HEK293 (cell line): ENCODE results near the gene PRX.

ENCODE experiments used
- GLIS2 ChIP-seq: fragments of 450-650 bp; formaldehyde crosslinking; IDR thresholded peaks from 2 replicates; pipeline ENCODE4 v1.5.1; 2016; ENCODE audit warnings: missing biosample characterization, missing genetic modification characterization
- HOXD13 ChIP-seq: sonication (generic); formaldehyde crosslinking; IDR thresholded peaks from 2 replicates; pipeline ENCODE4 v1.8.0; 2022; ENCODE audit warnings: missing genetic modification reagents, borderline replicate concordance
- OVOL3 ChIP-seq: fragments of 450-650 bp; formaldehyde crosslinking; IDR thresholded peaks from 2 replicates; pipeline ENCODE4 v1.5.1; 2016; ENCODE audit warnings: missing biosample characterization, missing genetic modification characterization
- SP7 ChIP-seq: fragments of 450-650 bp; formaldehyde crosslinking; IDR thresholded peaks from 2 replicates; pipeline ENCODE4 v1.5.1; 2016; ENCODE audit warnings: missing biosample characterization, missing genetic modification characterization
- ZBTB21 ChIP-seq: fragments of 450-650 bp; formaldehyde crosslinking; IDR thresholded peaks from 2 replicates; pipeline ENCODE4 v1.5.1; 2017; ENCODE audit warnings: missing biosample characterization, missing genetic modification characterization
- ZNF114 ChIP-seq: fragments of 450-650 bp; formaldehyde crosslinking; IDR thresholded peaks from 2 replicates; pipeline ENCODE4 v1.5.0; 2017; ENCODE audit warnings: missing biosample characterization, missing genetic modification characterization
- ZNF121 ChIP-seq: fragments of 450-650 bp; formaldehyde crosslinking; IDR thresholded peaks from 2 replicates; pipeline ENCODE4 v1.5.1; 2016; ENCODE audit warnings: missing biosample characterization, missing genetic modification characterization
- ZNF221 ChIP-seq: fragments of 450-650 bp; formaldehyde crosslinking; IDR thresholded peaks from 2 replicates; pipeline ENCODE4 v1.5.1; 2017; ENCODE audit warnings: missing biosample characterization, missing genetic modification characterization, borderline replicate concordance
- ZNF223 ChIP-seq: fragments of 450-650 bp; formaldehyde crosslinking; IDR thresholded peaks from 2 replicates; pipeline ENCODE4 v1.5.1; 2016; ENCODE audit warnings: missing biosample characterization, missing genetic modification characterization
- ZNF292 ChIP-seq: fragments of 450-650 bp; formaldehyde crosslinking; IDR thresholded peaks from 2 replicates; pipeline ENCODE4 v1.5.1; 2016; ENCODE audit warnings: low read depth, missing biosample characterization, missing genetic modification characterization, borderline replicate concordance
- ZNF311 ChIP-seq: fragments of 450-650 bp; formaldehyde crosslinking; IDR thresholded peaks from 2 replicates; pipeline ENCODE4 v1.5.1; 2017; ENCODE audit warnings: missing biosample characterization, missing genetic modification characterization, borderline replicate concordance
- ZNF350 ChIP-seq: fragments of 450-650 bp; formaldehyde crosslinking; IDR thresholded peaks from 2 replicates; pipeline ENCODE4 v1.5.0; 2017; ENCODE audit warnings: missing biosample characterization, mild to moderate bottlenecking, missing genetic modification characterization
- ZNF366 ChIP-seq: fragments of 450-650 bp; formaldehyde crosslinking; conservative IDR thresholded peaks from 2 replicates; pipeline ENCODE4 v1.5.1; 2016; ENCODE audit warnings: missing biosample characterization, missing genetic modification characterization
- ZNF37A ChIP-seq: fragments of 450-650 bp; IDR thresholded peaks from 2 replicates; pipeline ENCODE4 v1.5.1; 2018; ENCODE audit warnings: missing biosample characterization, missing genetic modification characterization
- ZNF423 ChIP-seq: fragments of 450-650 bp; formaldehyde crosslinking; IDR thresholded peaks from 2 replicates; pipeline ENCODE4 v1.5.1; 2016; ENCODE audit warnings: missing biosample characterization, missing genetic modification characterization
- ZNF426 ChIP-seq: fragments of 450-650 bp; formaldehyde crosslinking; IDR thresholded peaks from 2 replicates; pipeline ENCODE4 v1.5.1; 2017; ENCODE audit warnings: missing biosample characterization, missing genetic modification characterization, mild to moderate bottlenecking, inconsistent platforms, moderate library complexity
- ZNF549 ChIP-seq: fragments of 450-650 bp; IDR thresholded peaks from 2 replicates; pipeline ENCODE4 v1.5.1; 2018; ENCODE audit warnings: missing biosample characterization, missing genetic modification characterization, mild to moderate bottlenecking, inconsistent platforms, moderate library complexity
- ZNF571 ChIP-seq: fragments of 450-650 bp; formaldehyde crosslinking; IDR thresholded peaks from 2 replicates; pipeline ENCODE4 v1.5.0; 2017; ENCODE audit warnings: missing biosample characterization, missing genetic modification characterization
- ZNF585B ChIP-seq: fragments of 450-650 bp; formaldehyde crosslinking; IDR thresholded peaks from 2 replicates; pipeline ENCODE4 v1.5.1; 2016; ENCODE audit warnings: missing biosample characterization, missing genetic modification characterization
- TF ChIP-seq, protein P1 (sequence below): fragments of 450-650 bp; formaldehyde crosslinking; IDR thresholded peaks from 2 replicates; pipeline ENCODE4 v1.5.1; 2016; ENCODE audit warnings: missing biosample characterization, missing genetic modification characterization
- TF ChIP-seq, protein P2 (sequence below): fragments of 450-650 bp; formaldehyde crosslinking; IDR thresholded peaks from 2 replicates; pipeline ENCODE4 v1.5.1; 2016; ENCODE audit warnings: missing biosample characterization, missing genetic modification characterization
- TF ChIP-seq, protein P3 (sequence below): fragments of 450-650 bp; formaldehyde crosslinking; IDR thresholded peaks from 2 replicates; pipeline ENCODE4 v1.5.1; 2016; ENCODE audit warnings: missing biosample characterization, missing genetic modification characterization
- TF ChIP-seq, protein P4 (sequence below): fragments of 450-650 bp; formaldehyde crosslinking; IDR thresholded peaks from 2 replicates; pipeline ENCODE4 v1.5.1; 2016; ENCODE audit warnings: missing biosample characterization, missing genetic modification characterization
- TF ChIP-seq, protein P5 (sequence below): fragments of 450-650 bp; formaldehyde crosslinking; IDR thresholded peaks from 2 replicates; pipeline ENCODE4 v1.5.1; 2017; ENCODE audit warnings: missing biosample characterization, missing genetic modification characterization
- TF ChIP-seq, protein P6 (sequence below): fragments of 450-650 bp; formaldehyde crosslinking; IDR thresholded peaks from 2 replicates; pipeline ENCODE4 v1.5.1; 2017; ENCODE audit warnings: missing biosample characterization, missing genetic modification characterization
- TF ChIP-seq, protein P7 (sequence below): sonication (generic); formaldehyde crosslinking; IDR thresholded peaks from 2 replicates; pipeline ENCODE4 v1.8.1; 2022; ENCODE audit warnings: mild to moderate bottlenecking, moderate library complexity, missing genetic modification reagents
- TF ChIP-seq, protein P8 (sequence below): fragments of 450-650 bp; formaldehyde crosslinking; IDR thresholded peaks from 2 replicates; pipeline ENCODE4 v1.5.1; 2016; ENCODE audit warnings: missing biosample characterization, missing genetic modification characterization

PRX gene

DNA sequence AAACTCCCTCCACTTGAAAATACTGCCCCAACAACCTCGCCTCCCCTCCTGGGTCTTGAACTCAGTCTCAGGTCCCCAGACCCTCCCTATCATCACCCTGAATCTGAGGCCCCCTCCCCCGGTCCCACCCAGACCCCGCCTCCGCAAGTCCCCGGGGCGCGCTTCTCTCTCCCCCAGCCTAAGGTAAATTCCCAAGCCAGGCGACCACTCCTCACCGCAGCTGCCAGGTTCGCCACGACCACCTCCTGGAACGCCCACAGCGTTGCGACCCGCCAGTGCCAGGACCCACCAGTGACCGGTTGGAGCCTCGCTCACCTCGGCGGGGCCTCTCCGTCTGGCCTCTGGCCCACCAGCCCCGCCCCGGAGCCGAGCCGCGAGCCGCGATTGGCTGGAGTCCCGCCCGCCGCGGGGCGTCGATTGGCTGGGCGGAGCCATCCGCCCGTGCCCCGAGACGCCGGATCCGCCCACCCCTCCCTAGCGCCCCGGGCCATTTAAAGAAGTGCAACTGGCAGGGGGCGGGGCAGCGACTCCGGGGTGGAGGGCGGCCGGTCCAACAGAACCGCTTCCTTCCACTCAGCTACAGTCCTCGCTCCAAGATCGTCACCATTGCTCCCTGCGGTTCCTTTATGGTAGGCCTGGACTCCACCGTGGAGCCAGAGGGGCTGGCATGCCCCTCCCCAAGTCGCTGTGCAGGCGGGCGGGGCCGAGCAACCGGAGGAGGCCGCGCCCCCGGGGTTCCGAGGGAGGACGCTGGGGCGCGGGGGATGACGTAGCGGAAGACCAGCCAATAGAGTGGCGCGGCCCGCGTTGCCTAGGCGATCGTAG, 31.0 kb upstream of the PRX start, which contains the start of gene SERTAD3 (continued):
- TF ChIP-seq, protein P1, sequence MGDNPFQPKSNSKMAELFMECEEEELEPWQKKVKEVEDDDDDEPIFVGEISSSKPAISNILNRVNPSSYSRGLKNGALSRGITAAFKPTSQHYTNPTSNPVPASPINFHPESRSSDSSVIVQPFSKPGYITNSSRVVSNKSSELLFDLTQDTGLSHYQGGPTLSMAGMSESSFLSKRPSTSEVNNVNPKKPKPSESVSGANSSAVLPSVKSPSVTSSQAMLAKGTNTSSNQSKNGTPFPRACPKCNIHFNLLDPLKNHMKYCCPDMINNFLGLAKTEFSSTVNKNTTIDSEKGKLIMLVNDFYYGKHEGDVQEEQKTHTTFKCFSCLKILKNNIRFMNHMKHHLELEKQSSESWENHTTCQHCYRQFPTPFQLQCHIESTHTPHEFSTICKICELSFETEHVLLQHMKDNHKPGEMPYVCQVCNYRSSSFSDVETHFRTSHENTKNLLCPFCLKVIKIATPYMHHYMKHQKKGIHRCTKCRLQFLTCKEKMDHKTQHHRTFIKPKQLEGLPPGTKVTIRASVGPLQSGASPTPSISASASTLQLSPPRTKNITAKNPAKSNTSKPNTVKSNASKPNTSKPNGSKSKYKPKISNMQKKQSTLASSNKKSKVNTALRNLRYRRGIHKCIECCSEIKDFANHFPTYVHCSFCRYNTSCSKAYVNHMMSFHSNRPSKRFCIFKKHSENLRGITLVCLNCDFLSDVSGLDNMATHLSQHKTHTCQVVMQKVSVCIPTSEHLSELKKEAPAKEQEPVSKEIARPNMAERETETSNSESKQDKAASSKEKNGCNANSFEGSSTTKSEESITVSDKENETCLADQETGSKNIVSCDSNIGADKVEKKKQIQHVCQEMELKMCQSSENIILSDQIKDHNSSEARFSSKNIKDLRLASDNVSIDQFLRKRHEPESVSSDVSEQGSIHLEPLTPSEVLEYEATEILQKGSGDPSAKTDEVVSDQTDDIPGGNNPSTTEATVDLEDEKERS (tag by site-specific recombination) = no peak; the same call in 1 of the 2 replicates
- TF ChIP-seq ZNF571 (tag by site-specific recombination) (no peak), ZNF221 (tag by site-specific recombination) (0 out of 2 replicates have a peak, but pooled peaks have one; percentile 70), SP7 (peak; percentile 95), ZNF350 (tag by site-specific recombination) (no peak), ZNF311 (no peak), ZNF223 (tag by site-specific recombination) (no peak), ZNF292 (tag by site-specific recombination) (no peak), ZNF426 (no peak), GLIS2 (peak; percentile 100), ZNF423 (peak; percentile 43; the same call in 1 of the 2 replicates), ZNF549 (tag by site-specific recombination) (no peak), ZNF585B (tag by site-specific recombination) (no peak), HOXD13 (CRISPR knock-in tag) (no peak), ZNF114 (no peak), OVOL3 (tag by site-specific recombination) (peak; percentile 63), ZNF366 (tag by site-specific recombination) (no peak; the same call in 1 of the 2 replicates), ZNF121 (tag by site-specific recombination) (peak; percentile 75), ZNF37A (tag by site-specific recombination) (no peak), ZBTB21 (tag by site-specific recombination) (peak; percentile 99)
- TF ChIP-seq, protein P2, sequence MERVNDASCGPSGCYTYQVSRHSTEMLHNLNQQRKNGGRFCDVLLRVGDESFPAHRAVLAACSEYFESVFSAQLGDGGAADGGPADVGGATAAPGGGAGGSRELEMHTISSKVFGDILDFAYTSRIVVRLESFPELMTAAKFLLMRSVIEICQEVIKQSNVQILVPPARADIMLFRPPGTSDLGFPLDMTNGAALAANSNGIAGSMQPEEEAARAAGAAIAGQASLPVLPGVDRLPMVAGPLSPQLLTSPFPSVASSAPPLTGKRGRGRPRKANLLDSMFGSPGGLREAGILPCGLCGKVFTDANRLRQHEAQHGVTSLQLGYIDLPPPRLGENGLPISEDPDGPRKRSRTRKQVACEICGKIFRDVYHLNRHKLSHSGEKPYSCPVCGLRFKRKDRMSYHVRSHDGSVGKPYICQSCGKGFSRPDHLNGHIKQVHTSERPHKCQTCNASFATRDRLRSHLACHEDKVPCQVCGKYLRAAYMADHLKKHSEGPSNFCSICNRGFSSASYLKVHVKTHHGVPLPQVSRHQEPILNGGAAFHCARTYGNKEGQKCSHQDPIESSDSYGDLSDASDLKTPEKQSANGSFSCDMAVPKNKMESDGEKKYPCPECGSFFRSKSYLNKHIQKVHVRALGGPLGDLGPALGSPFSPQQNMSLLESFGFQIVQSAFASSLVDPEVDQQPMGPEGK (tag by site-specific recombination) = peak; percentile 100
- TF ChIP-seq, protein P3, sequence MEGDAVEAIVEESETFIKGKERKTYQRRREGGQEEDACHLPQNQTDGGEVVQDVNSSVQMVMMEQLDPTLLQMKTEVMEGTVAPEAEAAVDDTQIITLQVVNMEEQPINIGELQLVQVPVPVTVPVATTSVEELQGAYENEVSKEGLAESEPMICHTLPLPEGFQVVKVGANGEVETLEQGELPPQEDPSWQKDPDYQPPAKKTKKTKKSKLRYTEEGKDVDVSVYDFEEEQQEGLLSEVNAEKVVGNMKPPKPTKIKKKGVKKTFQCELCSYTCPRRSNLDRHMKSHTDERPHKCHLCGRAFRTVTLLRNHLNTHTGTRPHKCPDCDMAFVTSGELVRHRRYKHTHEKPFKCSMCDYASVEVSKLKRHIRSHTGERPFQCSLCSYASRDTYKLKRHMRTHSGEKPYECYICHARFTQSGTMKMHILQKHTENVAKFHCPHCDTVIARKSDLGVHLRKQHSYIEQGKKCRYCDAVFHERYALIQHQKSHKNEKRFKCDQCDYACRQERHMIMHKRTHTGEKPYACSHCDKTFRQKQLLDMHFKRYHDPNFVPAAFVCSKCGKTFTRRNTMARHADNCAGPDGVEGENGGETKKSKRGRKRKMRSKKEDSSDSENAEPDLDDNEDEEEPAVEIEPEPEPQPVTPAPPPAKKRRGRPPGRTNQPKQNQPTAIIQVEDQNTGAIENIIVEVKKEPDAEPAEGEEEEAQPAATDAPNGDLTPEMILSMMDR (tag by site-specific recombination) = no peak
- TF ChIP-seq, protein P4, sequence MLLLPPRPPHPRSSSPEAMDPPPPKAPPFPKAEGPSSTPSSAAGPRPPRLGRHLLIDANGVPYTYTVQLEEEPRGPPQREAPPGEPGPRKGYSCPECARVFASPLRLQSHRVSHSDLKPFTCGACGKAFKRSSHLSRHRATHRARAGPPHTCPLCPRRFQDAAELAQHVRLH (tag by site-specific recombination) = peak; percentile 33; the same call in 1 of the 2 replicates
- TF ChIP-seq, protein P5, sequence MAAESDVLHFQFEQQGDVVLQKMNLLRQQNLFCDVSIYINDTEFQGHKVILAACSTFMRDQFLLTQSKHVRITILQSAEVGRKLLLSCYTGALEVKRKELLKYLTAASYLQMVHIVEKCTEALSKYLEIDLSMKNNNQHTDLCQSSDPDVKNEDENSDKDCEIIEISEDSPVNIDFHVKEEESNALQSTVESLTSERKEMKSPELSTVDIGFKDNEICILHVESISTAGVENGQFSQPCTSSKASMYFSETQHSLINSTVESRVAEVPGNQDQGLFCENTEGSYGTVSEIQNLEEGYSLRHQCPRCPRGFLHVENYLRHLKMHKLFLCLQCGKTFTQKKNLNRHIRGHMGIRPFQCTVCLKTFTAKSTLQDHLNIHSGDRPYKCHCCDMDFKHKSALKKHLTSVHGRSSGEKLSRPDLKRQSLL = no peak
- TF ChIP-seq, protein P6, sequence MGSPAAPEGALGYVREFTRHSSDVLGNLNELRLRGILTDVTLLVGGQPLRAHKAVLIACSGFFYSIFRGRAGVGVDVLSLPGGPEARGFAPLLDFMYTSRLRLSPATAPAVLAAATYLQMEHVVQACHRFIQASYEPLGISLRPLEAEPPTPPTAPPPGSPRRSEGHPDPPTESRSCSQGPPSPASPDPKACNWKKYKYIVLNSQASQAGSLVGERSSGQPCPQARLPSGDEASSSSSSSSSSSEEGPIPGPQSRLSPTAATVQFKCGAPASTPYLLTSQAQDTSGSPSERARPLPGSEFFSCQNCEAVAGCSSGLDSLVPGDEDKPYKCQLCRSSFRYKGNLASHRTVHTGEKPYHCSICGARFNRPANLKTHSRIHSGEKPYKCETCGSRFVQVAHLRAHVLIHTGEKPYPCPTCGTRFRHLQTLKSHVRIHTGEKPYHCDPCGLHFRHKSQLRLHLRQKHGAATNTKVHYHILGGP (tag by site-specific recombination) = no peak
- TF ChIP-seq, protein P7, sequence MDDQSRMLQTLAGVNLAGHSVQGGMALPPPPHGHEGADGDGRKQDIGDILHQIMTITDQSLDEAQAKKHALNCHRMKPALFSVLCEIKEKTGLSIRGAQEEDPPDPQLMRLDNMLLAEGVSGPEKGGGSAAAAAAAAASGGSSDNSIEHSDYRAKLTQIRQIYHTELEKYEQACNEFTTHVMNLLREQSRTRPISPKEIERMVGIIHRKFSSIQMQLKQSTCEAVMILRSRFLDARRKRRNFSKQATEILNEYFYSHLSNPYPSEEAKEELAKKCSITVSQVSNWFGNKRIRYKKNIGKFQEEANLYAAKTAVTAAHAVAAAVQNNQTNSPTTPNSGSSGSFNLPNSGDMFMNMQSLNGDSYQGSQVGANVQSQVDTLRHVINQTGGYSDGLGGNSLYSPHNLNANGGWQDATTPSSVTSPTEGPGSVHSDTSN = peak; percentile 64; the same call in 1 of the 2 replicates
- TF ChIP-seq, protein P8, sequence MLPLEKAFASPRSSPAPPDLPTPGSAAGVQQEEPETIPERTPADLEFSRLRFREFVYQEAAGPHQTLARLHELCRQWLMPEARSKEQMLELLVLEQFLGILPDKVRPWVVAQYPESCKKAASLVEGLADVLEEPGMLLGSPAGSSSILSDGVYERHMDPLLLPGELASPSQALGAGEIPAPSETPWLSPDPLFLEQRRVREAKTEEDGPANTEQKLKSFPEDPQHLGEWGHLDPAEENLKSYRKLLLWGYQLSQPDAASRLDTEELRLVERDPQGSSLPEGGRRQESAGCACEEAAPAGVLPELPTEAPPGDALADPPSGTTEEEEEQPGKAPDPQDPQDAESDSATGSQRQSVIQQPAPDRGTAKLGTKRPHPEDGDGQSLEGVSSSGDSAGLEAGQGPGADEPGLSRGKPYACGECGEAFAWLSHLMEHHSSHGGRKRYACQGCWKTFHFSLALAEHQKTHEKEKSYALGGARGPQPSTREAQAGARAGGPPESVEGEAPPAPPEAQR (tag by site-specific recombination) = peak; percentile 19; the same call in 1 of the 2 replicates
